NB4 (cell line): Measurements from ENCODE around the gene CCDC89.

Experiments
- MAX ChIP-seq: IDR thresholded peaks from 2 replicates; pipeline ENCODE4 v1.6.1; 2011; ENCODE audit warnings: low read depth, low read length
- MYC ChIP-seq: IDR thresholded peaks from 2 replicates; pipeline ENCODE4 v1.6.1; 2011; ENCODE audit warnings: low read depth, low read length
- POLR2A ChIP-seq: IDR thresholded peaks from 2 replicates; pipeline ENCODE4 v1.6.1; 2011; ENCODE audit warnings: mild to moderate bottlenecking; ENCODE audit not compliant: insufficient read length; ENCODE audit errors: extremely low read depth
- TF ChIP-seq, protein P1 (sequence below): IDR thresholded peaks from one replicate; pipeline ENCODE4 v1.5.1; 2012; ENCODE audit warnings: low read depth, low read length

DNA sequence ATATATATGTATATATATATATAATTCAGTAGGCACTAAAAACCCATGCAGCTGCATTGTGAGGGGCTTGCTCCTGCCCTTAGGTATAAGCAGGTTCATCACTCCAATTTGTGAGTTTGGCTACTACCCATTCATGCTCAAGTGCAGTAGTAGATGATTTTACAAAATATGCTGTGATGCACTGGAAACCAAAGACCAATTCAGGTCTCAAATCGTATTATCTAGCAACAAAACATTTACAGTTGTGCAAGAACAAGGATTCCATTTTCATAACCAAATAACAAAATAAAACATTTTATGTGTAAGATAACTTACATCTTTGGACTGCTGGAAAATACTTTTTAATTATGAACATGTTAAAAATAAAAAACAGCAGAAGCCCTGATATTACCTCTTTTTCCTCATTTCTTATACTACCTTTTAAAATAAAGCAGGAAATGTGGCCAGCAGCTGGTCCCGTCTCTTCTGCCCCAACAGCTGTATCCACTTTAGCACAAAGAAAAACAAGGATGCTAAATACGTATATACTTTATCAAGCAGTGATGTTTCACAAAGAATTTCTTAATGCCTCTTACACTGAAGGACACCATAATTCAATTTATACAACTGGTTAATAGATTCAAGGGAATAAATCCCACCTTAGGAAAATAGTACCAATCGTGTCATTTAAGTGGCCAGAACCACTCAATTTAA lies 23.9 kb downstream of the CCDC89 start:
- TF ChIP-seq, protein P1, sequence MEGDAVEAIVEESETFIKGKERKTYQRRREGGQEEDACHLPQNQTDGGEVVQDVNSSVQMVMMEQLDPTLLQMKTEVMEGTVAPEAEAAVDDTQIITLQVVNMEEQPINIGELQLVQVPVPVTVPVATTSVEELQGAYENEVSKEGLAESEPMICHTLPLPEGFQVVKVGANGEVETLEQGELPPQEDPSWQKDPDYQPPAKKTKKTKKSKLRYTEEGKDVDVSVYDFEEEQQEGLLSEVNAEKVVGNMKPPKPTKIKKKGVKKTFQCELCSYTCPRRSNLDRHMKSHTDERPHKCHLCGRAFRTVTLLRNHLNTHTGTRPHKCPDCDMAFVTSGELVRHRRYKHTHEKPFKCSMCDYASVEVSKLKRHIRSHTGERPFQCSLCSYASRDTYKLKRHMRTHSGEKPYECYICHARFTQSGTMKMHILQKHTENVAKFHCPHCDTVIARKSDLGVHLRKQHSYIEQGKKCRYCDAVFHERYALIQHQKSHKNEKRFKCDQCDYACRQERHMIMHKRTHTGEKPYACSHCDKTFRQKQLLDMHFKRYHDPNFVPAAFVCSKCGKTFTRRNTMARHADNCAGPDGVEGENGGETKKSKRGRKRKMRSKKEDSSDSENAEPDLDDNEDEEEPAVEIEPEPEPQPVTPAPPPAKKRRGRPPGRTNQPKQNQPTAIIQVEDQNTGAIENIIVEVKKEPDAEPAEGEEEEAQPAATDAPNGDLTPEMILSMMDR: no peak
- TF ChIP-seq POLR2A (no peak), MAX (no peak), MYC (no peak)
